HG03565 (cell line): Measurements from ENCODE around the gene CZIB.

Experiments used
- ATAC-seq: cut with Tn5 transposase; IDR thresholded peaks from one replicate; pipeline ENCODE4 v1.9.1; 2021; ENCODE audit warnings: mild to moderate bottlenecking, moderate library complexity; ENCODE audit not compliant: unreplicated experiment

Gene CZIB

GRCh38 chr1:53220171-53220961 is at the start of gene CZIB:
Gene CZIB (minus strand): TSS chr1:53220634. CDS start chr1:53220575, 59 bp downstream.
- peak; percentile 89 for ATAC-seq

GRCh38 chr1:53270107-53270506 is 49.7 kb upstream of the CZIB start:
- no peak for ATAC-seq

GRCh38 chr1:53267761-53268160 is 47.3 kb upstream of the CZIB start:
- no peak for ATAC-seq

GRCh38 chr1:53266038-53266437 is 45.6 kb upstream of the CZIB start:
- ATAC-seq = no peak

GRCh38 chr1:53265581-53265980 is 45.1 kb upstream of the CZIB start:
- no peak for ATAC-seq

- no peak for ATAC-seq
These were observed 43.6 kb upstream of the CZIB start for GRCh38 chr1:53264048-53264447.

- no peak for ATAC-seq
These were observed 41.6 kb upstream of the CZIB start for GRCh38 chr1:53262000-53262399.

- no peak for ATAC-seq
These were observed 40.3 kb upstream of the CZIB start for GRCh38 chr1:53260631-53261247.

- ATAC-seq = no peak
These were observed 39.5 kb upstream of the CZIB start for GRCh38 chr1:53259932-53260331.

GRCh38 chr1:53258216-53258615 is 37.8 kb upstream of the CZIB start:
- ATAC-seq = no peak

- ATAC-seq = no peak
These were observed 37.1 kb upstream of the CZIB start for GRCh38 chr1:53257454-53258081.

GRCh38 chr1:53256511-53257453 is 36.3 kb upstream of the CZIB start:
- ATAC-seq = no peak

GRCh38 chr1:53255031-53255430 is 34.6 kb upstream of the CZIB start:
- ATAC-seq = no peak

- ATAC-seq = no peak
These were observed 33.7 kb upstream of the CZIB start for GRCh38 chr1:53254011-53254640.

- ATAC-seq = no peak
These were observed 29.9 kb upstream of the CZIB start for GRCh38 chr1:53250325-53250724.

- ATAC-seq = no peak
These were observed 29.3 kb upstream of the CZIB start for GRCh38 chr1:53249706-53250105.

GRCh38 chr1:53246261-53247134 is 26.1 kb upstream of the CZIB start:
- no peak for ATAC-seq

GRCh38 chr1:53244141-53244540 is 23.7 kb upstream of the CZIB start:
- no peak for ATAC-seq

GRCh38 chr1:53242381-53242780 is 21.9 kb upstream of the CZIB start:
- ATAC-seq = no peak

- ATAC-seq = no peak
These were observed 21.4 kb upstream of the CZIB start for GRCh38 chr1:53241828-53242227.
